GM19468 (cell line): Measurements from ENCODE around the gene NXF2.
"Not testable (repeated sequence)": the region's sequence is repeated elsewhere in the genome, so short reads cannot be mapped to it uniquely, and the experiment has no call there.

Experiments
- ATAC-seq: cut with Tn5 transposase; IDR thresholded peaks from one replicate; pipeline ENCODE4 v1.9.1; 2021; ENCODE audit warnings: mild to moderate bottlenecking, moderate library complexity, moderate number of reproducible peaks; ENCODE audit not compliant: unreplicated experiment; ENCODE audit errors: extremely low read depth

Gene NXF2, protein sequence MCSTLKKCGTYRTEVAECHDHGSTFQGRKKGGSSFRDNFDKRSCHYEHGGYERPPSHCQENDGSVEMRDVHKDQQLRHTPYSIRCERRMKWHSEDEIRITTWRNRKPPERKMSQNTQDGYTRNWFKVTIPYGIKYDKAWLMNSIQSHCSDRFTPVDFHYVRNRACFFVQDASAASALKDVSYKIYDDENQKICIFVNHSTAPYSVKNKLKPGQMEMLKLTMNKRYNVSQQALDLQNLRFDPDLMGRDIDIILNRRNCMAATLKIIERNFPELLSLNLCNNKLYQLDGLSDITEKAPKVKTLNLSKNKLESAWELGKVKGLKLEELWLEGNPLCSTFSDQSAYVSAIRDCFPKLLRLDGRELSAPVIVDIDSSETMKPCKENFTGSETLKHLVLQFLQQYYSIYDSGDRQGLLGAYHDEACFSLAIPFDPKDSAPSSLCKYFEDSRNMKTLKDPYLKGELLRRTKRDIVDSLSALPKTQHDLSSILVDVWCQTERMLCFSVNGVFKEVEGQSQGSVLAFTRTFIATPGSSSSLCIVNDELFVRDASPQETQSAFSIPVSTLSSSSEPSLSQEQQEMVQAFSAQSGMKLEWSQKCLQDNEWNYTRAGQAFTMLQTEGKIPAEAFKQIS

GRCh38 chrX:102246893-102247292 lies at the start of gene NXF2:
Gene NXF2, plus strand, starts transcription at chrX:102247167. Its CDS starts 59,912 bp downstream, at chrX:102307079.
- not testable (repeated sequence) for ATAC-seq

DNA sequence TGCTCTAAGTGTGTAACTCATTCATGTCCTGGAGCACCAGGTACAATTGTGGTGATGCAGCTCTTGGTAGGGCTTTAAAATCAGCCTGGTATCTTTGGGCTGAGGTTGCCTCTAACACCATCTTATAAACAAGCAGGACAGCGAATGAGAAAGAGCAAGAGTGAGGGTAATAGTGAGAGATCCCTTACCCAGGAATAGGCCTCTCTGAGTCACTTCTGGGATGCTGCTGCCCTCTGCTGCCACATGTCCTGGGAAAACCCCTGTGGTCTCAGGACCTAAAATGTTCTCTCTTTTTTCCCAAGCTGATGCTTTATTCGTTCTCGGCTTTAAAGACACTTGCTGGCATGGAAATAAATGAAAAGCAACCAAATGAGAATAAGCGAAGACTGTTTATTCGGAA lies 39.0 kb upstream of the NXF2 start:
- not testable (repeated sequence) for ATAC-seq

- ATAC-seq: not testable (repeated sequence)
Observed at GRCh38 chrX:102214986-102215385, 32.0 kb upstream of the NXF2 start, which contains the start of gene TCP11X1. Gene TCP11X1, plus strand, starts transcription at chrX:102215301.

- not testable (repeated sequence) for ATAC-seq
Observed at GRCh38 chrX:102216497-102216896, 30.5 kb upstream of the NXF2 start.

DNA sequence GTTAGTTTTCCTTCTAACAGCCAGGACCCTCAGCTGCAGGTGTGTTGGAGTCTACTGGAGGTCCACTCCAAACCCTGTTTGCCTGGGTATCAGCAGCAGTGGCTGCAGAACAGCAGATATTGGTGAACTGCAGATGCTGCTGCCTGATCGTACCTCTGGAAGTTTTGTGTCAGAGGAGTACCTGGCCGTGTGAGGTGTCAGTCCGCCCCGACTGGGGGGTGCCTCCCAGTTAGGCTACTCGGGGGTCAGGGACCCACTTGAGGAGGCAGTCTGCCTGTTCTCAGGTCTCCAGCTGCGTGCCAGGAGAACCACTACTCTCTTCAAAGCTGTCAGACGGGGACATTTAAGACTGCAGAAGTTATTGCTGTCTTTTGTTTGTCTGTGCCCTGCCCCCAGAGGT lies 11.3 kb upstream of the NXF2 start:
- not testable (repeated sequence) for ATAC-seq

- not testable (repeated sequence) for ATAC-seq
Observed at GRCh38 chrX:102240265-102240664, 6.7 kb upstream of the NXF2 start.

- not testable (repeated sequence) for ATAC-seq
Observed at GRCh38 chrX:102272231-102272630, 25.3 kb downstream of the NXF2 start.

DNA sequence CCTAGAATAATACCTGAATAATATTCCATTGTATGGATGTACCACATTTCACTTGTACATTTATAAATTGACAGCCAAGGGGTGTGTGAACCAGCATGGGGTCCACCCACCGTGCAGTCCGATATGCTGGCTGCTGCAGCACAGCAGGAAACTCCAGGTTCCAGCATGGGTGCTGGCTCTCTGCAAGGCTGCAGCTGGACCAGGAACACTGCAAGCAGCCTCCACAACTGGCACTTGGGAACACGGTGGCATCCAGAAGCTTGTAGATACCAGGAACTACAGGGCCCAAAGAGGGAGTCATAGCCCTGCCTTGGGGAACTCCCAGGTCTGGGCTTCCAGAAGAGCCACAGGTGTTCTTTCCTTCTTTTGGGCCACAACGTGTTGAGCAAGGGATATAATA lies 91.2 kb downstream of the NXF2 start:
- no peak for ATAC-seq

DNA sequence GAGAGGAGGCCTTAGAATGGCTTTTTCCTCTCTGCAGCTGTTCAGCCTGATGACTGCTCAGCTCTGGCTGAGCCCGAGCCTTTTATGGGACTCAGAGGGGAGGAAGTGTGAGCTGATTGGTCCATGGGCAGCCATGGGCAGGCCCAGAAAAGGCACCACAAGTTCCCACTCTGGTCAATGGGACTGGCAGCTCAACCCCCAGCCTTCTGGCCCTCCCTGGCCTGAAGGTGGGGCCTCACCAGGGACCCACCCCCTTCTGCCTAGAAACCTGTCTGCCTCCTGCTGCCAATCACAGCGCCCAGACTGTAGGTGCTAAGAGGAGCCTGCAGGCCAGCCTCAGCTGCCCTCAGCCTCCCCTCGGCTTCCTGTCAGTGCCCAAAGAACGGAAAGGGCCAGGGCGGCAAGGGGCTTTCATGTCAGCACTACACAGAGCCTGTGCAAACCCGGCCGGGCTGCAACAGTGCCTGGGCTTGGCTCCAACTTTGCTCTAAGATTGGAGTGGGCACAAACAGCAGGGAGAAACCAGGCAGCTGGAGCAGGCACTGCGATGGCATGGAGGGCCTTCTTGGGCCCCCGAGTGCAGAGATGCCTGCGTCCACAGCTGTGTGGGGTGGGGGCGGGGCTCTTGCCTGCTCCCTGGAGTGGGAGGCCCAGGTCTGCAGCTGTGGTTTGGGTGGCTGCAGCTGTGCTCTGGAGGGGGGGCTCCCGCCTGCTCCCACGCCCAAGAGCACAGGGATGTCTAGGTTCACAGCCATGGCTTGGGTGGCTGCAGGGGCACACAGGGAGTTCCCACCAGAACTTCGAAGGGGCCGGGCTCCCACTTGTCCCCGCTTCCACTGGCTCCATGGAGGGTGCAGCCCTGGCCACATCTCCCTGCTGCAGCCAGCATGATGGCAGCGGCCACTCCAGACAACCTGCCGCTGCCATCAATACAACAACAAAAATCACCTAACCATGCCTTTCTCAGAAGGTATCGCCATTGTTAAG lies 92.6 kb downstream of the NXF2 start:
- no peak for ATAC-seq

DNA sequence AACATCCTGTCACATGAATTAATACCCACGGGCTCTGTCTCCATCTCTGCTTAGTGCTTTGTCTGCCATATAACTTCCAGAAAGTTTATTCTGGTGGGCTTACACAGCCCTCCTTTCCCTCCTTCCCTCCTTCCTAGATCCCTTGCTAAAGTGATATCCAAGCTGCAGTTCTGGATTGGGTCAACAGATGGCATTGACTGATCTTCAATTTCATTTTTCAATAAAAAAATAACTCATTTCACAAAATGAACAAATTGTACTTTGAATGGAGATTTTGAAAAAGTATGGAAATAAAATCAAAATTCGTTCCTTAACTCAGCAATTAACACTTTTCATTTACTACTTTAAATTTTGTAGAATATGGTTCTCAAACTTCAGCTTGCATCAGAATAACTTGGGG lies 94.9 kb downstream of the NXF2 start:
- no peak for ATAC-seq

GRCh38 chrX:102345916-102346315 lies 98.9 kb downstream of the NXF2 start:
- ATAC-seq: no peak
